Esophagus squamous epithelium (tissue), 4 donors: ENCODE data around the gene FOXK1.

Experiments used
- POLR2A ChIP-seq, 4 donors: fragments of 450-650 bp; IDR thresholded peaks; one replicate each; pipeline ENCODE4 v1.6.1; 2017; ENCODE audit warnings: antibody characterized with exemption in 4 of 4, mild to moderate bottlenecking in 4 of 4, moderate library complexity in 3 of 4
- TF ChIP-seq, protein P1 (sequence below), 6 experiments: fragments of 450-650 bp in 4 of 6; fragments of 200-600 bp in 2 of 6; sonication (generic) in 2 of 6; IDR thresholded peaks; one replicate each; pipeline ENCODE4 v1.5.1; 2016 to 2019; ENCODE audit warnings: antibody characterized with exemption in 6 of 6, mild to moderate bottlenecking in 4 of 6, moderate library complexity in 4 of 6

GRCh38 chr7:4683043-4683883 lies 1.2 kb downstream of the FOXK1 start:
- no peak for TF ChIP-seq POLR2A (IDR thresholded peaks at IDR 0.05)
- TF ChIP-seq, protein P1, sequence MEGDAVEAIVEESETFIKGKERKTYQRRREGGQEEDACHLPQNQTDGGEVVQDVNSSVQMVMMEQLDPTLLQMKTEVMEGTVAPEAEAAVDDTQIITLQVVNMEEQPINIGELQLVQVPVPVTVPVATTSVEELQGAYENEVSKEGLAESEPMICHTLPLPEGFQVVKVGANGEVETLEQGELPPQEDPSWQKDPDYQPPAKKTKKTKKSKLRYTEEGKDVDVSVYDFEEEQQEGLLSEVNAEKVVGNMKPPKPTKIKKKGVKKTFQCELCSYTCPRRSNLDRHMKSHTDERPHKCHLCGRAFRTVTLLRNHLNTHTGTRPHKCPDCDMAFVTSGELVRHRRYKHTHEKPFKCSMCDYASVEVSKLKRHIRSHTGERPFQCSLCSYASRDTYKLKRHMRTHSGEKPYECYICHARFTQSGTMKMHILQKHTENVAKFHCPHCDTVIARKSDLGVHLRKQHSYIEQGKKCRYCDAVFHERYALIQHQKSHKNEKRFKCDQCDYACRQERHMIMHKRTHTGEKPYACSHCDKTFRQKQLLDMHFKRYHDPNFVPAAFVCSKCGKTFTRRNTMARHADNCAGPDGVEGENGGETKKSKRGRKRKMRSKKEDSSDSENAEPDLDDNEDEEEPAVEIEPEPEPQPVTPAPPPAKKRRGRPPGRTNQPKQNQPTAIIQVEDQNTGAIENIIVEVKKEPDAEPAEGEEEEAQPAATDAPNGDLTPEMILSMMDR (IDR thresholded peaks at IDR 0.05) = no peak
